ENCODE measurements around the gene CALML5.

Gene CALML5

GRCh38 chr10:5510281-5511072, 11.1 kb upstream of the CALML5 start:
- DNase-seq (ENCODE audit: low spot score), result no peak
- no peak for TF ChIP-seq CTCF (IDR thresholded peaks at IDR 0.05; ENCODE audit: extremely low read depth, insufficient read depth, missing control alignments)
- in situ Hi-C loops (cut with MboI; ENCODE audit: low pct_unique_long_range_greater_than_20kb, low sequenced_read_pairs, unreplicated experiment), result no loop called here

- in situ Hi-C loops (cut with MboI; ENCODE audit: low pct_unique_long_range_greater_than_20kb, low sequenced_read_pairs, unreplicated experiment), result no loop called here
- DNase-seq (ENCODE audit: low spot score), result no peak
- TF ChIP-seq CTCF (IDR thresholded peaks at IDR 0.05; ENCODE audit: extremely low read depth, insufficient read depth, missing control alignments), result no peak
Measured at GRCh38 chr10:5509691-5510090, 10.3 kb upstream of the CALML5 start.

GRCh38 chr10:5509236-5509635, 9.9 kb upstream of the CALML5 start:
- in situ Hi-C loops (cut with MboI; ENCODE audit: low pct_unique_long_range_greater_than_20kb, low sequenced_read_pairs, unreplicated experiment), result no loop called here
- DNase-seq (ENCODE audit: low spot score), result no peak
- no peak for TF ChIP-seq CTCF (IDR thresholded peaks at IDR 0.05; ENCODE audit: extremely low read depth, insufficient read depth, missing control alignments)

GRCh38 chr10:5508786-5509185, 9.4 kb upstream of the CALML5 start:
- no peak for TF ChIP-seq CTCF (IDR thresholded peaks at IDR 0.05; ENCODE audit: extremely low read depth, insufficient read depth, missing control alignments)
- no peak for DNase-seq (ENCODE audit: low spot score)
- in situ Hi-C loops (cut with MboI; ENCODE audit: low pct_unique_long_range_greater_than_20kb, low sequenced_read_pairs, unreplicated experiment), result no loop called here

GRCh38 chr10:5508161-5508604, 8.8 kb upstream of the CALML5 start:
- DNase-seq (ENCODE audit: low spot score), result no peak
- in situ Hi-C loops (cut with MboI; ENCODE audit: low pct_unique_long_range_greater_than_20kb, low sequenced_read_pairs, unreplicated experiment), result no loop called here
- no peak for TF ChIP-seq CTCF (IDR thresholded peaks at IDR 0.05; ENCODE audit: extremely low read depth, insufficient read depth, missing control alignments)

GRCh38 chr10:5507649-5508131, 8.3 kb upstream of the CALML5 start:
- no peak for TF ChIP-seq CTCF (IDR thresholded peaks at IDR 0.05; ENCODE audit: extremely low read depth, insufficient read depth, missing control alignments)
- in situ Hi-C loops (cut with MboI; ENCODE audit: low pct_unique_long_range_greater_than_20kb, low sequenced_read_pairs, unreplicated experiment), result no loop called here
- DNase-seq (ENCODE audit: low spot score), result no peak

All from GM13977 (cell line).